Measurements from ENCODE around the gene CDK14.

The CDK14 gene

GRCh38 chr7:90758933-90759562, 162.9 kb downstream of the CDK14 start:
- DNase-seq (ENCODE audit: low spot score) = no peak
- TF ChIP-seq CTCF (IDR thresholded peaks at IDR 0.05; ENCODE audit: extremely low read depth, insufficient read depth, missing control alignments) = no peak
- in situ Hi-C loops (cut with MboI; ENCODE audit: low pct_unique_long_range_greater_than_20kb, low sequenced_read_pairs, unreplicated experiment) = no loop called here

GRCh38 chr7:90759710-90760109, 163.6 kb downstream of the CDK14 start:
- no peak for DNase-seq (ENCODE audit: low spot score)
- TF ChIP-seq CTCF (IDR thresholded peaks at IDR 0.05; ENCODE audit: extremely low read depth, insufficient read depth, missing control alignments) = no peak
- in situ Hi-C loops (cut with MboI; ENCODE audit: low pct_unique_long_range_greater_than_20kb, low sequenced_read_pairs, unreplicated experiment) = no loop called here

- TF ChIP-seq CTCF (IDR thresholded peaks at IDR 0.05; ENCODE audit: extremely low read depth, insufficient read depth, missing control alignments) = no peak
- in situ Hi-C loops (cut with MboI; ENCODE audit: low pct_unique_long_range_greater_than_20kb, low sequenced_read_pairs, unreplicated experiment) = no loop called here
- no peak for DNase-seq (ENCODE audit: low spot score)
Measured at GRCh38 chr7:90760892-90761291, 164.8 kb downstream of the CDK14 start.

- no peak for DNase-seq (ENCODE audit: low spot score)
- in situ Hi-C loops (cut with MboI; ENCODE audit: low pct_unique_long_range_greater_than_20kb, low sequenced_read_pairs, unreplicated experiment) = no loop called here
- TF ChIP-seq CTCF (IDR thresholded peaks at IDR 0.05; ENCODE audit: extremely low read depth, insufficient read depth, missing control alignments) = no peak
Measured at GRCh38 chr7:90761584-90761983, 165.5 kb downstream of the CDK14 start.

GRCh38 chr7:90763108-90763507, 167.0 kb downstream of the CDK14 start:
- in situ Hi-C loops (cut with MboI; ENCODE audit: low pct_unique_long_range_greater_than_20kb, low sequenced_read_pairs, unreplicated experiment) = no loop called here
- TF ChIP-seq CTCF (IDR thresholded peaks at IDR 0.05; ENCODE audit: extremely low read depth, insufficient read depth, missing control alignments) = no peak
- DNase-seq (ENCODE audit: low spot score) = no peak

- in situ Hi-C loops (cut with MboI; ENCODE audit: low pct_unique_long_range_greater_than_20kb, low sequenced_read_pairs, unreplicated experiment) = no loop called here
- DNase-seq (ENCODE audit: low spot score) = no peak
- no peak for TF ChIP-seq CTCF (IDR thresholded peaks at IDR 0.05; ENCODE audit: extremely low read depth, insufficient read depth, missing control alignments)
Measured at GRCh38 chr7:90764848-90765570, 168.9 kb downstream of the CDK14 start.
